ENCODE data around the gene GNG4. TPM values are rescaled to one million over a fixed set of nuclear protein-coding genes. Genes with fewer than 3 reads are reported as not detected.
A peak's percentile ranks its signal among the peaks of the same experiment; 100 is the strongest.

Gene GNG4
- total and polyA plus RNA-seq, 9 of the 15 experiments (the other 6 are each of a cell fraction or from before 2014, with no cell fraction given) = 0.06 to 0.58 (median 0.08) TPM; not detected in 4

DNA sequence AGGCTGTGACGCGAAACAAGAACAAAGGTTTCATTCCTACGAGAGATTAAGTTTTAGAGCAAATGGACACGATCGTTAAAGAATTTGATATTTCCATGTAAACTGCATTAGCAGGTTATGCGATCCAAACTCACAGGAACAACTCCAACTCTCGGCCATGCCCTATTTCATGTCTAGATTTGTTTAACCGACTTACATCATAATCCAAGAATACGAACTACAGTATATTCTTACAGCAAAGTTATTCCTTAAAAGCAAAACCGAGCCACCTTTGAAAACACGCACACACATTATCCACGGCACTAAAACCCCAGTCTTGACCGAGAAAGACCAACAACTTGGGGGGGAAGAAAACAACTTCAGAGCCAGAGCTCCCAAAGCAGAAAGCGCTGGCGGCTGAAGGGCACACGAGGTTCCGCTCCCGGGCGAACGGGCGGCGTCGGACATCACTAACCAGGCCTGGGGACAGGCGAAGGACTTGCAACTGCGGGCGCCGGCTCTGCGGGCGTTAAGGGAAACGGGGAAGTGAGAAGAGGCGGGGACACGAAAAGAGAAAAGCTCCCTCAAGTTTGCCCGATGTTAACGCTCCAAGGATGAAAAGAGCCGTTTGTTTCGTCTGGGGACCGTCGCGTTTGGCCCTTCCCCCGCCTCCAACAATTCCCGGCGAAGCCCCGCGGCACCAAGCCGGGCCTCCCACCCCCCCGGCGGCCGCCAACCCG lies 146.0 kb downstream of the GNG4 start (continued):
- TF ChIP-seq THRAP3 (IDR thresholded peaks at IDR 0.05; ENCODE audit: borderline replicate concordance) (no peak), CHD2 (IDR thresholded peaks at IDR 0.05; ENCODE audit: low read depth, low read length) (no peak), SP2 (IDR thresholded peaks at IDR 0.05; ENCODE audit: extremely low read depth, low read depth, low read length, poor library complexity, severe bottlenecking) (no peak), KAT2B (IDR thresholded peaks at IDR 0.05; ENCODE audit: low read depth, low read length) (no peak), GATAD2A (IDR thresholded peaks at IDR 0.05) (0 out of 2 replicates have a peak, but pooled peaks have one; percentile 53), ZNF436 (CRISPR knock-in tag; IDR thresholded peaks at IDR 0.05) (no peak), U2AF2 (optimal IDR thresholded peaks at IDR 0.05; ENCODE audit: low read depth, low read length) (no peak), HSF4 (CRISPR knock-in tag; IDR thresholded peaks at IDR 0.05; ENCODE audit: borderline replicate concordance) (no peak), TAF7 (tag; IDR thresholded peaks at IDR 0.05) (no peak), HOXB6 (CRISPR knock-in tag; IDR thresholded peaks at IDR 0.05; ENCODE audit: borderline replicate concordance) (no peak), ZNF444 (CRISPR knock-in tag; IDR thresholded peaks at IDR 0.05) (no peak), MYBL2 (IDR thresholded peaks at IDR 0.05; ENCODE audit: low read depth) (no peak), MYBL2 (CRISPR knock-in tag; IDR thresholded peaks at IDR 0.05; ENCODE audit: borderline replicate concordance) (no peak), RBM22 (IDR thresholded peaks at IDR 0.05; ENCODE audit: low read depth, low read length, poor library complexity, severe bottlenecking) (no peak), CTCF (IDR thresholded peaks at IDR 0.05 in 2 of 3, conservative IDR thresholded peaks at IDR 0.05 in 1 of 3; ENCODE audit: insufficient read depth in 2 of 3, low read depth in 1 of 3, low read length in 3 of 3) (no peak), RFX7 (CRISPR knock-in tag; IDR thresholded peaks at IDR 0.05) (no peak), TEAD1 (CRISPR knock-in tag; IDR thresholded peaks at IDR 0.05) (no peak), ZNF445 (CRISPR knock-in tag; IDR thresholded peaks at IDR 0.05; ENCODE audit: low read depth) (no peak)
- TF ChIP-seq, protein P1, sequence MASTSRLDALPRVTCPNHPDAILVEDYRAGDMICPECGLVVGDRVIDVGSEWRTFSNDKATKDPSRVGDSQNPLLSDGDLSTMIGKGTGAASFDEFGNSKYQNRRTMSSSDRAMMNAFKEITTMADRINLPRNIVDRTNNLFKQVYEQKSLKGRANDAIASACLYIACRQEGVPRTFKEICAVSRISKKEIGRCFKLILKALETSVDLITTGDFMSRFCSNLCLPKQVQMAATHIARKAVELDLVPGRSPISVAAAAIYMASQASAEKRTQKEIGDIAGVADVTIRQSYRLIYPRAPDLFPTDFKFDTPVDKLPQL (IDR thresholded peaks at IDR 0.05; ENCODE audit: extremely low read depth, insufficient read length) = no peak
- TF ChIP-seq, protein P2, sequence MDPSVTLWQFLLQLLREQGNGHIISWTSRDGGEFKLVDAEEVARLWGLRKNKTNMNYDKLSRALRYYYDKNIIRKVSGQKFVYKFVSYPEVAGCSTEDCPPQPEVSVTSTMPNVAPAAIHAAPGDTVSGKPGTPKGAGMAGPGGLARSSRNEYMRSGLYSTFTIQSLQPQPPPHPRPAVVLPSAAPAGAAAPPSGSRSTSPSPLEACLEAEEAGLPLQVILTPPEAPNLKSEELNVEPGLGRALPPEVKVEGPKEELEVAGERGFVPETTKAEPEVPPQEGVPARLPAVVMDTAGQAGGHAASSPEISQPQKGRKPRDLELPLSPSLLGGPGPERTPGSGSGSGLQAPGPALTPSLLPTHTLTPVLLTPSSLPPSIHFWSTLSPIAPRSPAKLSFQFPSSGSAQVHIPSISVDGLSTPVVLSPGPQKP (CRISPR knock-in tag; IDR thresholded peaks at IDR 0.05) = no peak
- TF ChIP-seq, protein P3, sequence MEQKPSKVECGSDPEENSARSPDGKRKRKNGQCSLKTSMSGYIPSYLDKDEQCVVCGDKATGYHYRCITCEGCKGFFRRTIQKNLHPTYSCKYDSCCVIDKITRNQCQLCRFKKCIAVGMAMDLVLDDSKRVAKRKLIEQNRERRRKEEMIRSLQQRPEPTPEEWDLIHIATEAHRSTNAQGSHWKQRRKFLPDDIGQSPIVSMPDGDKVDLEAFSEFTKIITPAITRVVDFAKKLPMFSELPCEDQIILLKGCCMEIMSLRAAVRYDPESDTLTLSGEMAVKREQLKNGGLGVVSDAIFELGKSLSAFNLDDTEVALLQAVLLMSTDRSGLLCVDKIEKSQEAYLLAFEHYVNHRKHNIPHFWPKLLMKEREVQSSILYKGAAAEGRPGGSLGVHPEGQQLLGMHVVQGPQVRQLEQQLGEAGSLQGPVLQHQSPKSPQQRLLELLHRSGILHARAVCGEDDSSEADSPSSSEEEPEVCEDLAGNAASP (IDR thresholded peaks at IDR 0.05) = no peak
- TF ChIP-seq, protein P4, sequence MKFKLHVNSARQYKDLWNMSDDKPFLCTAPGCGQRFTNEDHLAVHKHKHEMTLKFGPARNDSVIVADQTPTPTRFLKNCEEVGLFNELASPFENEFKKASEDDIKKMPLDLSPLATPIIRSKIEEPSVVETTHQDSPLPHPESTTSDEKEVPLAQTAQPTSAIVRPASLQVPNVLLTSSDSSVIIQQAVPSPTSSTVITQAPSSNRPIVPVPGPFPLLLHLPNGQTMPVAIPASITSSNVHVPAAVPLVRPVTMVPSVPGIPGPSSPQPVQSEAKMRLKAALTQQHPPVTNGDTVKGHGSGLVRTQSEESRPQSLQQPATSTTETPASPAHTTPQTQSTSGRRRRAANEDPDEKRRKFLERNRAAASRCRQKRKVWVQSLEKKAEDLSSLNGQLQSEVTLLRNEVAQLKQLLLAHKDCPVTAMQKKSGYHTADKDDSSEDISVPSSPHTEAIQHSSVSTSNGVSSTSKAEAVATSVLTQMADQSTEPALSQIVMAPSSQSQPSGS (CRISPR knock-in tag; IDR thresholded peaks at IDR 0.05) = no peak

Data from K562 (cell line).